Karpas-422 (cell line): ENCODE measurements around the gene PLK1. TPM values are rescaled to one million over a fixed set of nuclear protein-coding genes. Genes with fewer than 3 reads are reported as not detected.
"Not testable (repeated sequence)": the region's sequence is repeated elsewhere in the genome, so short reads cannot be mapped to it uniquely, and the experiment has no call there.

Experiments used
- DNase-seq: peaks from one replicate; pipeline ENCODE4 v3.0.0-alpha.2; 2015
- H2AFZ ChIP-seq: fragments of 200-600 bp; sonication (generic); 2 replicates; pipeline ENCODE4 v1.6.1; 2014; ENCODE audit warnings: antibody characterized with exemption, low read length, mixed read lengths
- H3K27ac ChIP-seq: fragments of 200-600 bp; sonication (generic); 2 replicates; pipeline ENCODE4 v1.5.1; 2014; ENCODE audit warnings: mild to moderate bottlenecking, low read length, moderate library complexity
- H3K27me3 ChIP-seq: fragments of 200-600 bp; sonication (generic); 2 replicates; pipeline ENCODE4 v1.6.1; 2014; ENCODE audit warnings: low read length, mixed read lengths
- H3K36me3 ChIP-seq: fragments of 200-600 bp; sonication (generic); 2 replicates; pipeline ENCODE4 v1.6.1; 2014; ENCODE audit warnings: low read length, mixed read lengths; ENCODE audit not compliant: insufficient read depth
- H3K4me1 ChIP-seq: fragments of 200-600 bp; sonication (generic); 2 replicates; pipeline ENCODE4 v1.6.1; 2014; ENCODE audit warnings: mild to moderate bottlenecking, low read length, mixed read lengths
- H3K4me2 ChIP-seq: fragments of 200-600 bp; sonication (generic); 2 replicates; pipeline ENCODE4 v1.6.1; 2014; ENCODE audit warnings: low read length, low read depth, mild to moderate bottlenecking; ENCODE audit not compliant: poor library complexity, severe bottlenecking
- H3K4me3 ChIP-seq: fragments of 200-600 bp; sonication (generic); 2 replicates; pipeline ENCODE4 v1.5.1; 2014; ENCODE audit warnings: mild to moderate bottlenecking, antibody characterized with exemption, low read length, mixed read lengths
- H3K79me2 ChIP-seq: fragments of 200-600 bp; sonication (generic); 2 replicates; pipeline ENCODE4 v1.6.1; 2014; ENCODE audit warnings: mild to moderate bottlenecking, low read length, mixed read lengths
- H3K9ac ChIP-seq: fragments of 200-600 bp; sonication (generic); 2 replicates; pipeline ENCODE4 v1.6.0; 2014; ENCODE audit warnings: low read length
- H3K9me2 ChIP-seq: fragments of 200-600 bp; sonication (generic), shearing (Covaris generic); replicated peaks from 2 replicates; pipeline ENCODE4 v1.6.0; 2014; ENCODE audit warnings: mild to moderate bottlenecking, low read length, moderate library complexity; ENCODE audit not compliant: insufficient read depth
- H3K9me3 ChIP-seq: fragments of 300-700, 200-600 bp; sonication (generic); 2 replicates; pipeline ENCODE4 v1.6.1; 2014; ENCODE audit warnings: low read length, mixed read lengths
- H4K20me1 ChIP-seq: fragments of 200-600 bp; sonication (generic); 2 replicates; pipeline ENCODE4 v1.6.1; 2014; ENCODE audit warnings: mild to moderate bottlenecking, antibody characterized with exemption, low read length, low read depth; ENCODE audit not compliant: insufficient read depth
- total RNA-seq: library from RNA; depleted of rRNA; stranded (reverse); fragments of >200 nt; shearing (Covaris generic); gene quantifications from 2 replicates; pipeline ENCODE4 v1.2.3, GENCODE V29; 2014; ENCODE audit warnings: low replicate concordance

The PLK1 gene
- total RNA-seq, 1 experiment from 2014 or later = 36.8 TPM

- Histone ChIP-seq H4K20me1 (no peaks in the 10 kb centered on the region), H3K36me3 (no peaks in the 10 kb centered on the region), H3K4me2 (no peak overlapping the region), H3K27me3 (peaks cover 4% of the 10 kb centered on the region; the same call in 1 of the 2 replicates), H3K27ac (no peak overlapping the region), H3K4me1 (no peaks in the 10 kb centered on the region), H3K4me3 (no peak overlapping the region), H3K79me2 (no peaks in the 10 kb centered on the region), H3K9ac (no peak overlapping the region), H2AFZ (no peak overlapping the region), H3K9me2 (no peaks in the 10 kb centered on the region), H3K9me3 (peaks cover 12% of the 10 kb centered on the region)
- DNase-seq = no peak
Observed at GRCh38 chr16:23706439-23706838, 27.8 kb downstream of the PLK1 start.

GRCh38 chr16:23709536-23709935, 30.8 kb downstream of the PLK1 start:
- Histone ChIP-seq H2AFZ (no peak overlapping the region), H3K4me2 (no peak overlapping the region), H3K79me2 (no peaks in the 10 kb centered on the region), H3K27me3 (no peaks in the 10 kb centered on the region), H3K4me3 (no peak overlapping the region), H3K27ac (no peak overlapping the region), H3K9me3 (peaks cover 12% of the 10 kb centered on the region), H3K9ac (no peak overlapping the region), H3K4me1 (no peaks in the 10 kb centered on the region), H3K9me2 (no peaks in the 10 kb centered on the region), H4K20me1 (no peaks in the 10 kb centered on the region), H3K36me3 (no peaks in the 10 kb centered on the region)
- no peak for DNase-seq

- H3K79me2 ChIP-seq = no peaks in the 10 kb centered on the region
- no peak overlapping the region for H3K9ac ChIP-seq
- no peaks in the 10 kb centered on the region for H3K4me1 ChIP-seq
- no peaks in the 10 kb centered on the region for H3K36me3 ChIP-seq
- peaks cover 12% of the 10 kb centered on the region for H3K9me3 ChIP-seq
- no peak overlapping the region for H2AFZ ChIP-seq
- no peaks in the 10 kb centered on the region for H4K20me1 ChIP-seq
- no peaks in the 10 kb centered on the region for H3K27me3 ChIP-seq
- no peaks in the 10 kb centered on the region for H3K9me2 ChIP-seq
- no peak overlapping the region for H3K4me3 ChIP-seq
- H3K4me2 ChIP-seq = no peak overlapping the region
- no peak overlapping the region for H3K27ac ChIP-seq
- no peak for DNase-seq
Observed at GRCh38 chr16:23710008-23710407, 31.3 kb downstream of the PLK1 start.

- Histone ChIP-seq H3K9me2 (no peaks in the 10 kb centered on the region), H3K9me3 (peaks cover 12% of the 10 kb centered on the region), H2AFZ (no peak overlapping the region), H3K4me1 (no peaks in the 10 kb centered on the region), H3K36me3 (no peaks in the 10 kb centered on the region), H3K27ac (no peak overlapping the region), H3K79me2 (no peaks in the 10 kb centered on the region), H4K20me1 (no peaks in the 10 kb centered on the region), H3K9ac (no peak overlapping the region), H3K4me2 (no peak overlapping the region), H3K27me3 (no peaks in the 10 kb centered on the region), H3K4me3 (no peak overlapping the region)
- DNase-seq = no peak
Observed at GRCh38 chr16:23710504-23710903, 31.8 kb downstream of the PLK1 start.

DNA sequence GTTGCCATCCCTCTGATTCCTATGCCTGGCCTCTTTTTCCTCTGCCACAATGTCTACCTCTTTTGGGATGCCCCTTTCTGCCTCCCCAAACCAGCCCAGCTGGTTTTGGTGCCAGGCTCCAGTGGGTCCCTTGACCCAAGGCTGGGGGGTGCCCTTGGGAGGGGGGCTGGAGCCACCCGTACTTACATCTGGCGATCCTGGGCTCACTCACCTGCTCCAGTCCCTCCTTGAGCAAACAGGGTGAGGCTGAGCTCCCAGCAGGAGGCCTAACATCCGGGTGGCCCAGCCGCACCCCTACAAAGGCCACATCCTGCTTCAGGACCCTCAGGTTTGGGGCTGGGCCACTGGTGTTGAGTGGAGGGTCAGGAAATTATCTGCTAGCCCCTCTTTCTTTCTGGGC, 33.1 kb downstream of the PLK1 start:
- Histone ChIP-seq H2AFZ (no peak overlapping the region), H3K9me3 (peaks cover 12% of the 10 kb centered on the region), H4K20me1 (no peaks in the 10 kb centered on the region), H3K27me3 (no peaks in the 10 kb centered on the region), H3K4me3 (no peak overlapping the region), H3K9me2 (no peaks in the 10 kb centered on the region), H3K36me3 (no peaks in the 10 kb centered on the region), H3K4me1 (no peaks in the 10 kb centered on the region), H3K79me2 (no peaks in the 10 kb centered on the region), H3K4me2 (no peak overlapping the region), H3K27ac (no peak overlapping the region), H3K9ac (no peak overlapping the region)
- DNase-seq = no peak

DNA sequence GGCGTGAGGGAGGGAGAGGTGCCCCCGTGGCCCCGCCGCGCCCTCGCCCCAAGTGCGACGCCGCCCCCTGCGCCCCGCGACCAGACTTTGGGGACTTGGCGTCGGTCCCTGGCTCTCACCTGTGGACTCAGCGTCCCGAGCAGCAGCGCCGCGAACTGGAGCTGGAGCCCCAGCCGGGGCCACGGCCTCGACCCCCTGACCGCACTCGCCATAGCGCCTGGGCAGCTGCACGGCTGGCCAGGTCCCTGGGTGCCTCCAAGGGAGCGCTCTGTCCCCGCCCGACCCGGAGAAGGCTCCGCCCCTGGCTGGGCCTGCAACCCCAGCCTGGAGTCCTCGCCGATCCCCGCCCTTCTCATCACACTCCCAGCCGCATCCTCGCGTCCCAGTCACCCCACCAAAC, 34.3 kb downstream of the PLK1 start, which contains the start of gene ERN2:
TSS of gene ERN2 (minus strand) at position 247 of the 400 bp plus-strand sequence. CDS start at position 212, 35 bp downstream.
- H3K9ac ChIP-seq = no peak within 1 kb of the TSS

GRCh38 chr16:23716484-23716883, 37.8 kb downstream of the PLK1 start:
- Histone ChIP-seq H3K9me3 (no peaks in the 10 kb centered on the region), H3K27me3 (no peaks in the 10 kb centered on the region)

More for the DNA sequence above, 34.3 kb downstream of the PLK1 start, which contains the start of gene ERN2:
- H3K27me3 ChIP-seq = no peaks in the 10 kb centered on the region
- H2AFZ ChIP-seq = no peak within 1 kb of the TSS
- no peak for DNase-seq
- H3K36me3 ChIP-seq = no peaks in the 10 kb centered on the region
- no peak within 1 kb of the TSS for H3K4me2 ChIP-seq
- H3K27ac ChIP-seq = no peak within 1 kb of the TSS
- peaks cover 12% of the 10 kb centered on the region for H3K9me3 ChIP-seq
- no peak within 1 kb of the TSS for H3K4me3 ChIP-seq
- H3K79me2 ChIP-seq = no peaks in the 10 kb centered on the region
- no peaks in the 10 kb centered on the region for H4K20me1 ChIP-seq
- H3K9me2 ChIP-seq = no peaks in the 10 kb centered on the region
- H3K4me1 ChIP-seq = no peaks in the 10 kb centered on the region

DNA sequence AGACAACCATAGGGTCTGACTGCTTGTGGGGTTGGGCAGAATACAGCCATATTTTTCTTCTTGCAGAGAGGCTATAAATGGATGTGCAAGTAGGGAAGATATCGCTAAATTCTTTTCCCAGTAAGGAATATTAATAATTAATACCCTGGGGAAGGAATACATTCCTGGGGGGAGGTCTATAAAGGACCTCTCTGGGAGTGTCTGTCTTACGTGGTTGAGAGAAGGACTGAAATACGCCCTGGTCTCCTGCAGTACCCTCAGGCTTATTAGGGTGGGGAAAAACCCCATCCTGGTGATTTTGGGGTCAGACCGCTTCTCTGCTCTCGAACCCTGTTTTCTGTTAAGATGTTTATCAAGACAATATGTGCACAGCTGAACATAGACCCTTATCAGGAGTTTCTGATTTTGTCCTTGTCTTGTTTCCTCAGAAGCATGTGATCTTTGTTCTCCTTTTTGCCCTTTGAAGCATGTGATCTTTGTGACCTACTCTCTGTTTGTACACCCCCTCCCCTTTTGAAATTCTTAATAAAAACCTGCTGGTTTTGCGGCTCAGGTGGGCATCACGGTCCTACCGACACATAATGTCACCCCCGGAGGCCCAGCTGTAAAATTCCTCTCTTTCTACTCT, 44.0 kb downstream of the PLK1 start:
- H3K4me2 ChIP-seq, H3K36me3 ChIP-seq, H3K9ac ChIP-seq: not testable (repeated sequence)

More at GRCh38 chr16:23716484-23716883, 37.8 kb downstream of the PLK1 start:
- H3K4me3 ChIP-seq = no peak overlapping the region
- no peak overlapping the region for H3K27ac ChIP-seq
- DNase-seq = no peak
- no peak overlapping the region for H3K9ac ChIP-seq
- H2AFZ ChIP-seq = no peak overlapping the region
- no peaks in the 10 kb centered on the region for H4K20me1 ChIP-seq
- H3K79me2 ChIP-seq = no peaks in the 10 kb centered on the region
- H3K9me2 ChIP-seq = no peaks in the 10 kb centered on the region
- no peak overlapping the region for H3K4me2 ChIP-seq
- no peaks in the 10 kb centered on the region for H3K36me3 ChIP-seq
- no peaks in the 10 kb centered on the region for H3K4me1 ChIP-seq

More for the DNA sequence above, 44.0 kb downstream of the PLK1 start:
- H3K4me1 ChIP-seq, H3K27me3 ChIP-seq, H3K4me3 ChIP-seq, H3K9me2 ChIP-seq, H3K27ac ChIP-seq, DNase-seq, H2AFZ ChIP-seq, H3K9me3 ChIP-seq, H4K20me1 ChIP-seq, H3K79me2 ChIP-seq: not testable (repeated sequence)
